ENCODE data around the gene ARHGAP18. TPM values are rescaled to one million over a fixed set of nuclear protein-coding genes. Genes with fewer than 3 reads are reported as not detected.

Gene ARHGAP18
- total RNA-seq, 2 donors from 2014 or later: 7.1 to 11.2 TPM

GRCh38 chr6:129701721-129702455 is 8.1 kb downstream of the ARHGAP18 start:
- Histone ChIP-seq H3K36me3 (no peaks in the 10 kb centered on the region), H3K27ac (no peak overlapping the region)

DNA sequence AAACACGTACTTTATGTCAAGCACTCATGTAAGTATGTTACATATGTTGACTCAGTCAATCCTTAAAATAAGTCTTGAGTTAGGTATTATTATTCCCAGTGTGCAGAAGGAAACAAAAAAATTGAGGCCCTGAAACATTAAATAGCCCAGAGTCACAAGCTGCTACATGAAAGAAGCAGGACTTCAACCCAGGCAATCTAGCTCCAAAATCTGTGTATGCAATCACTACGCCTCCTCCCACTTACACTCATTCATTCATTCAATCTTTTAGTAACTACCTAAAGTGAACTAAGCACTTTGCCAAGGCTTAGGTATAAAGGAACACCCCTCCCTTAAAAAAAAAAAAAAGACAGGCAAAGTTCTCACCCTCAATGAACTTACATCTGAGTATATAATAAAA is 9.3 kb downstream of the ARHGAP18 start:
- TF ChIP-seq CTCF (IDR thresholded peaks at IDR 0.05): no peak
- no peak for DNase-seq (ENCODE audit: low spot score)
- Histone ChIP-seq H3K27me3 (no peaks in the 10 kb centered on the region), H3K4me1 (no peaks in the 10 kb centered on the region), H3K36me3 (no peaks in the 10 kb centered on the region), H3K27ac (no peak overlapping the region), H3K9me3 (no peaks in the 10 kb centered on the region), H3K4me3 (no peak overlapping the region)

More at GRCh38 chr6:129701721-129702455, 8.1 kb downstream of the ARHGAP18 start:
- no peak for DNase-seq (ENCODE audit: low spot score)
- Histone ChIP-seq H3K9me3 (no peaks in the 10 kb centered on the region), H3K27me3 (no peaks in the 10 kb centered on the region), H3K4me1 (no peaks in the 10 kb centered on the region), H3K4me3 (no peak overlapping the region)
- no peak for TF ChIP-seq CTCF (IDR thresholded peaks at IDR 0.05)

- Histone ChIP-seq H3K4me3 (no peak overlapping the region), H3K36me3 (no peaks in the 10 kb centered on the region), H3K27ac (no peak overlapping the region), H3K27me3 (no peaks in the 10 kb centered on the region), H3K9me3 (no peaks in the 10 kb centered on the region), H3K4me1 (peaks cover 0 to 5% of the 10 kb centered on the region in 2 donors)
- DNase-seq (ENCODE audit: low spot score): no peak
- TF ChIP-seq CTCF (IDR thresholded peaks at IDR 0.05): no peak
Observed at GRCh38 chr6:129699659-129700058, 10.3 kb downstream of the ARHGAP18 start.

GRCh38 chr6:129698430-129698829 is 11.5 kb downstream of the ARHGAP18 start:
- no peak for DNase-seq (ENCODE audit: low spot score)
- H3K36me3 ChIP-seq: no peaks in the 10 kb centered on the region
- H3K4me1 ChIP-seq: peaks cover 0 to 5% of the 10 kb centered on the region in 2 donors
- H3K27ac ChIP-seq: no peak overlapping the region
- H3K9me3 ChIP-seq: no peaks in the 10 kb centered on the region
- H3K27me3 ChIP-seq: no peaks in the 10 kb centered on the region
- no peak overlapping the region for H3K4me3 ChIP-seq
- TF ChIP-seq CTCF (IDR thresholded peaks at IDR 0.05): no peak

- Histone ChIP-seq H3K27ac (no peak overlapping the region), H3K27me3 (no peaks in the 10 kb centered on the region), H3K36me3 (no peaks in the 10 kb centered on the region), H3K4me1 (peaks cover 0 to 5% of the 10 kb centered on the region in 2 donors), H3K4me3 (no peak overlapping the region), H3K9me3 (no peaks in the 10 kb centered on the region)
- no peak for TF ChIP-seq CTCF (IDR thresholded peaks at IDR 0.05)
- DNase-seq (ENCODE audit: low spot score): no peak
Observed at GRCh38 chr6:129697788-129698187, 12.2 kb downstream of the ARHGAP18 start.

DNA sequence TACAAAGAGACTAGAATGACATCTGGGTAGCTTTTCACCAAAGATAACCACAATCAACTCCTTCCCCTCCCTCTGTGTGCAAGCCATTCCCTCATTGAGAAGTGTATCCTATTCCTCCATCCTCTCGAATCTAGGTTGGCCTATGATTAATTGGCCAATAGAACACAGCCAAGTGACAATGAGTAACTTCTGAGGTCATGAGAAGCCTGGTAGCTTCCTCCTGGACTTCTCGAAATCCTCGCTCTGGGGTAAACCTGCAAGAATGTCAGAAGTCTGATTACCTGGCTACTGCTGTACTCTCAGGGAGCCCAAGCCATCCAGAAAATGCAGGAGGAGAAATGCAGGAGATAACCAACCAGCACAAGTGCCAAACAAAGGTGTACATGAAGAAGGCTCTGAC is 13.1 kb downstream of the ARHGAP18 start:
- H3K9me3 ChIP-seq: no peaks in the 10 kb centered on the region

More for the DNA sequence above, 13.1 kb downstream of the ARHGAP18 start:
- H3K36me3 ChIP-seq: no peaks in the 10 kb centered on the region
- no peak overlapping the region for H3K27ac ChIP-seq
- H3K4me3 ChIP-seq: no peak overlapping the region
- no peaks in the 10 kb centered on the region for H3K27me3 ChIP-seq
- TF ChIP-seq CTCF (IDR thresholded peaks at IDR 0.05): no peak
- H3K4me1 ChIP-seq: peaks cover 0 to 5% of the 10 kb centered on the region in 2 donors
- DNase-seq (ENCODE audit: low spot score): no peak

Measured in right atrium auricular region (tissue), 2 donors.